BLaER1 treated with 17β-estradiol and CSF1 and Interleukin-3, amounts not matched to agents 10 nM and 100 nM (cell line): ENCODE measurements around the gene TLR10.

Source experiments
- H3K27ac ChIP-seq, 11 experiments: shearing (Covaris generic); formaldehyde crosslinking; 2 replicates each; pipeline ENCODE4 v1.8.1; 2022
- H3K27me3 ChIP-seq, 11 experiments: shearing (Covaris generic); formaldehyde crosslinking; 2 replicates each; pipeline ENCODE4 v1.8.1; 2022
- H3K36me3 ChIP-seq, 11 experiments: shearing (Covaris generic); formaldehyde crosslinking; 2 replicates each; pipeline ENCODE4 v1.8.1; 2022
- H3K4me1 ChIP-seq, 10 experiments: shearing (Covaris generic); formaldehyde crosslinking; 2 replicates each; pipeline ENCODE4 v1.8.1; 2022
- H3K4me2 ChIP-seq, 11 experiments: shearing (Covaris generic); formaldehyde crosslinking; 2 replicates each; pipeline ENCODE4 v1.8.1; 2022
- H3K4me3 ChIP-seq, 10 experiments: shearing (Covaris generic); formaldehyde crosslinking; 2 replicates each; pipeline ENCODE4 v1.8.1; 2022
- H3K9ac ChIP-seq, 11 experiments: shearing (Covaris generic); formaldehyde crosslinking; 2 replicates each; pipeline ENCODE4 v1.8.1; 2022
- H3K9me3 ChIP-seq, 11 experiments: shearing (Covaris generic); formaldehyde crosslinking; replicated peaks in 1 of 11; 2 replicates each; pipeline ENCODE4 v1.8.1; 2022
- H4K20me1 ChIP-seq, 11 experiments: shearing (Covaris generic); formaldehyde crosslinking; 2 replicates each; pipeline ENCODE4 v1.8.1; 2022
- Cebpa-rat ChIP-seq, 11 experiments: shearing (Covaris generic); IDR thresholded peaks; 2 replicates each; pipeline ENCODE4 v1.8.1; 2022

The TLR10 gene

DNA sequence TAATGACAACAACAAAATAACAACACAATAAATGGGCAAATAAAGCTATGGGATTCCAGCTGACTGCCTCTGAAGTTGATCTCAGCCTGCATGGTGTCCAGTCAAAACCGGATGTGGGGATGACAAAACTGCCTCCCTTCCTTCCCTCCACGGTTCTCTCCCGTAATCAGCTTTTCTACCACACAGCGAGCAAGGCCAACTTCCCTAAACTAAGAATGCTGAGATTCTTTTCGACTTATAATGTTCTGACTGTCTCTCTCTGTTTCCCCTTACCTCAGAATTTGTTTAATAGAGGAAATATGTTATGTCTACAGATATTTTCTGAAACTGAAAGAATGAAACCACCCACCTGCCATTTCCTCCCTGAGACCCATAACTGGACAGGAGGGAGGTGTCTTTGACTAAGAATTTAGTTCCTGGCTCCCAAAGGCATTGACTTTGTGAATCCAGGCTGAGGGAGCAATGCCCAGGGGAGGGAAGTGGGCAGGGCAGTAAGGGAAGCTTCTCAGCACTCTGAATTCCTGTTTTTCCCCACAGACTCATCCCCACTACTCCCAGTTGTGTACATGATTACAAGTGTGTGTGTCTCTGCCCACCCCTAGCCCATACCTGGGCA is 22.8 kb upstream of the TLR10 start:
- peaks cover 27 to 51% (median 31%) of the 10 kb centered on the region in 10 experiments for H3K4me1 ChIP-seq
- peaks cover 25 to 29% (median 27%) of the 10 kb centered on the region in 11 experiments for H3K36me3 ChIP-seq
- no peaks in the 10 kb centered on the region for H3K27me3 ChIP-seq
- peaks cover 25 to 39% (median 36%) of the 10 kb centered on the region in 11 experiments for H3K9me3 ChIP-seq
- peak overlapping the region; percentile 70 to 93 (median 82) for H3K9ac ChIP-seq
- peak overlapping the region; percentile 68 to 98 (median 86) for H3K4me2 ChIP-seq
- peak overlapping the region; percentile 80 to 94 (median 88) for H3K27ac ChIP-seq
- no peaks in the 10 kb centered on the region for H4K20me1 ChIP-seq
- peak overlapping the region; percentile 51 to 72 (median 64); a peak in 17 of 20 replicates for H3K4me3 ChIP-seq
- TF ChIP-seq Cebpa-rat (IDR thresholded peaks at IDR 0.05), result no peak

GRCh38 chr4:38804654-38805295 is 22.0 kb upstream of the TLR10 start, which contains the start of gene TLR1:
Gene TLR1, minus strand, starts transcription at chr4:38804791. Its CDS starts 5,960 bp downstream, at chr4:38798831.
- peak within 1 kb of the TSS; percentile 68 to 98 (median 86) for H3K4me2 ChIP-seq
- no peaks in the 10 kb centered on the region for H4K20me1 ChIP-seq
- H3K9me3 ChIP-seq, result peaks cover 33 to 47% (median 44%) of the 10 kb centered on the region in 11 experiments
- H3K27me3 ChIP-seq, result no peaks in the 10 kb centered on the region
- H3K4me3 ChIP-seq, result peak within 1 kb of the TSS; percentile 51 to 72 (median 64)
- peak within 1 kb of the TSS; percentile 80 to 94 (median 88) for H3K27ac ChIP-seq
- H3K4me1 ChIP-seq, result peaks cover 27 to 55% (median 31%) of the 10 kb centered on the region in 10 experiments
- peak within 1 kb of the TSS; percentile 70 to 93 (median 82) for H3K9ac ChIP-seq
- TF ChIP-seq Cebpa-rat (IDR thresholded peaks at IDR 0.05), result no peak
- peaks cover 34 to 38% (median 36%) of the 10 kb centered on the region in 11 experiments for H3K36me3 ChIP-seq

DNA sequence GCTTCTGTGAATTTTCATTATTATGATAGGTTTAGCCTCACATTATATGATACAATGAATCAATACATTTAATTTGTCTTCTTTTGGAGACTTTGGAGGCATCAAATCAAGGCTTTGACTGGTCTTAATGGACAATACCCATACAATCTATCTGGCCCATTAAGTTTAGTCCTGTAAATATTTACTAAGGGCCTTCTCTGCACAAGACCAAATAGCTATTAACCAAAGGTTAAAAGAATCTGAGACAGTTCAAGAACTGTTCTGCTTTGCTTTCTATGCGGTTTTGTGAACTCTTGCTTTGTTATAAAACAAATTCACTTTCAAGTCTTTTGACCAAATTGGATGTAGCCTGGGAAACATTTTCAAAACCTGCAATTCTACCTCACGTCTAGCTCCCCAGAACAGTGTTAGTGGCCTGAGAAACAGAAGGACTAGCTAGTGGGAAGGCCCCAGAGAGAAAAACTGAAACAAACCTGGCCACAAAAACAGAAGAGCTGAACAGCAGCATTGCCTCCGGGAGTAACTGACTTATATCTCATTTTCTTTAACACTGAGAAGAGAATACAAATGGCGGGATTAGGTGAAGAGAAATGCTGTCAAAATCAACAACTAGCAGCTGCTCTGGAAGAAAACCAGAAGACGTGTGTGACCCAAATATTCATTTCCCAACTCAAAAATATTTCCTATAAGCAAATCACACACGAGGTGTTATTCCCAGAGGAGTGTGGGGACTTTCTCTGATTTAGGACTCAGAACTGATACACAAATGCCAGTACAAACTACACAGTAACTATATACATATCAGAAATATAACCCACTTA is 21.3 kb upstream of the TLR10 start:
- Histone ChIP-seq H3K9ac (peak overlapping the region; percentile 70 to 93 (median 82)), H3K9me3 (peaks cover 41 to 55% (median 52%) of the 10 kb centered on the region in 11 experiments), H3K27ac (peak overlapping the region; percentile 80 to 94 (median 88)), H4K20me1 (no peaks in the 10 kb centered on the region), H3K4me3 (peak overlapping the region; percentile 51 to 72 (median 64)), H3K36me3 (peaks cover 41 to 45% (median 43%) of the 10 kb centered on the region in 11 experiments), H3K4me1 (peaks cover 27 to 55% (median 31%) of the 10 kb centered on the region in 10 experiments), H3K4me2 (peak overlapping the region; percentile 68 to 98 (median 86)), H3K27me3 (no peaks in the 10 kb centered on the region)
- no peak for TF ChIP-seq Cebpa-rat (IDR thresholded peaks at IDR 0.05)

DNA sequence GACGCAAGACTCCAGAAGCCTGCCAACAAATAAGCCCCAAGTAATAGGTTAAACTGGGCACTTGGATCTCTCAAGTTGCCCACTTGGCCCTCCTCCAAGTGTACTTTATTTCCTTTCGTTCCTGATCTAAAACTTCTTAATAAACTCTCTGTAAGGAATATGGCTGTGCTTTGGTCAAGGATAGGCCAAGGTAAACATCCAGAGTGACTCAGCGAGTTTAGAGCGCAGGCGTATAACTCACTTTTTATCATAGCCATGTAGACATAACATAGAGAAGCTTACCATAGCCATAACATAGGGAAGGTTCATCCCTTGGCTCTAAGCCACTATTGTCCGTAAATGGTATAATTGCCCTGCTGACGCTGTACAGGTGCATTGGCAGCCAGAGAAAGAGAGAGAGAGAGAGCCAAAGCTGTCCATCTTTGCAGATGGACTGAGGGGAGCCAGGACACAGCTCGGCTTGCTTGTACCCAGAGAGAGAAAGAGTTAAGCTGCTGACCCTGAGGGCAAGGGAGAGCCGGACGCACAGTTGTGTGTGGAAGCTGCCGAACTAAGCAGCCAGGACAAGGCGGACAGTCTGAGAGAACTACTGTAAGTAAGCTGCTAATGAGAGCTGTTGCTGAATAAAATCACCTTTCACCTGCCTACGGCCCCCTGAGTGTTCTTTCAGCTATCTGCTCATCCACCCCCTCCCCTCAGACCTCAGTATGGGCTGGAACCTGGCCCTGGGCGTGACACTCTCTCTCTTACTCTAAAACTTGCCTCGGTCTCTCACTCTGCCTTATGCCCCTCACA is 20.0 kb upstream of the TLR10 start:
- H3K27me3 ChIP-seq, result no peaks in the 10 kb centered on the region
- H3K4me2 ChIP-seq, result peak overlapping the region in 10 of 11 experiments; percentile 28 to 98 (median 87); a peak in 16 of 22 replicates
- peak overlapping the region in 10 of 11 experiments; percentile 34 to 94 (median 88); a peak in 16 of 22 replicates for H3K27ac ChIP-seq
- H4K20me1 ChIP-seq, result no peaks in the 10 kb centered on the region
- TF ChIP-seq Cebpa-rat (IDR thresholded peaks at IDR 0.05), result no peak
- peaks cover 54 to 58% (median 56%) of the 10 kb centered on the region in 11 experiments for H3K36me3 ChIP-seq
- H3K4me1 ChIP-seq, result peaks cover 27 to 55% (median 31%) of the 10 kb centered on the region in 10 experiments
- H3K4me3 ChIP-seq, result peak overlapping the region; percentile 33 to 72 (median 64); a peak in 19 of 20 replicates
- peaks cover 54 to 64% (median 61%) of the 10 kb centered on the region in 11 experiments for H3K9me3 ChIP-seq
- peak overlapping the region in 4 of 11 experiments; percentile 82 to 93 (median 91); a peak in 7 of 22 replicates for H3K9ac ChIP-seq

- Histone ChIP-seq H3K9me3 (peaks cover 71 to 76% (median 74%) of the 10 kb centered on the region in 11 experiments), H3K27ac (no peak overlapping the region), H3K4me2 (peak overlapping the region in 4 of 11 experiments; percentile 13 to 98 (median 94); a peak in 7 of 22 replicates), H3K4me3 (peak overlapping the region in 5 of 10 experiments; percentile 61 to 72 (median 71); a peak in 6 of 20 replicates), H3K27me3 (no peaks in the 10 kb centered on the region), H4K20me1 (no peaks in the 10 kb centered on the region), H3K36me3 (peaks cover 71 to 76% (median 73%) of the 10 kb centered on the region in 11 experiments), H3K9ac (no peak overlapping the region), H3K4me1 (peaks cover 18 to 57% (median 25%) of the 10 kb centered on the region in 10 experiments)
- no peak for TF ChIP-seq Cebpa-rat (IDR thresholded peaks at IDR 0.05)
These were observed 18.2 kb upstream of the TLR10 start for GRCh38 chr4:38800961-38801450.

DNA sequence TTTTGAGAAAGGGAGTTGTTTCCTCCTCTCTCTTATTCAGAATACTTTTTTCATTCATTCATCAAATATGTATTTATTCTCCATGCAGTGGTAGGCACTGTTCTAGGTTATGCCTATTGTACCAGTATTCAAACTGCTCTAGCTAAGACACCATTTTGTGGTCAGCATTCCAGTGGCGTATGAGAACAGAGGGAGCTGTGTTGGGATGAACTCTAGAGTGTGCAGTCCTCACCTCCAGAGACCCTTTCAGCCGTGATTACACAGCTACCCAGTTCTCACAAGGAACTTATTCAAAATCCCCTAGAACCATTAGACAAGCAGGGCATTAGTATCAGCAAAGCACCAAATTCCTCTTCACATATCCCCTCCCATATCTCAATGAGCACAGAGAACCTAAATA is 17.6 kb upstream of the TLR10 start:
- Histone ChIP-seq H4K20me1 (no peaks in the 10 kb centered on the region), H3K36me3 (peaks cover 77 to 82% (median 79%) of the 10 kb centered on the region in 11 experiments), H3K27me3 (no peaks in the 10 kb centered on the region), H3K4me3 (peak overlapping the region in 3 of 10 experiments; percentile 0 to 72 (median 71); a peak in 2 of 20 replicates), H3K27ac (no peak overlapping the region; a peak in 1 of 22 replicates), H3K4me2 (peak overlapping the region in 3 of 11 experiments; percentile 90 to 98 (median 97); a peak in 5 of 22 replicates), H3K4me1 (peaks cover 12 to 60% (median 19%) of the 10 kb centered on the region in 10 experiments), H3K9ac (no peak overlapping the region), H3K9me3 (peaks cover 77 to 83% (median 80%) of the 10 kb centered on the region in 11 experiments)
- no peak for TF ChIP-seq Cebpa-rat (IDR thresholded peaks at IDR 0.05)

DNA sequence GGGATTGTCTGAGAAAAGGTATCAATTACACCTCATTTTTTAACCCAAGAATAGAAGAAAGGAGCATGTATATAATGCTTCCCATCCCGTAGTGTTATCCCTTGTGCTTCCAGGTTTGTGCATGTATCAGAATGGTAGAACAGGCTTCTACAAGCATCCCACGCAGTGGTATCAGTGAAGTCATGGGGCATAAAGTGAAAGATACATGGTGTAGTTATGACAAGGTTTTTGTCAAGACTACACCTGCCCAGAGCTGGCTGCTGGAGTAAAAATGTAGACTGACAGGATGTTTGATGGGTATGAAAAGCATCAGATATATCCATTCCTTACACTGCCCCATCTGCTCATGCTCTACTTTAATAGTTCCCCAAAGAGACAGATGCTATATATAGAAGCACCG is 12.3 kb upstream of the TLR10 start:
- no peaks in the 10 kb centered on the region for H4K20me1 ChIP-seq
- H3K36me3 ChIP-seq, result peaks cover 50 to 73% (median 66%) of the 10 kb centered on the region in 11 experiments
- no peak for TF ChIP-seq Cebpa-rat (IDR thresholded peaks at IDR 0.05)
- H3K27me3 ChIP-seq, result no peaks in the 10 kb centered on the region
- no peak overlapping the region for H3K9ac ChIP-seq
- peaks cover 18 to 80% (median 28%) of the 10 kb centered on the region in 10 experiments for H3K4me1 ChIP-seq
- peak overlapping the region in 2 of 11 experiments; percentile 79 to 88; a peak in 5 of 22 replicates for H3K4me2 ChIP-seq
- peak overlapping the region in 1 of 11 experiments; percentile 11; a peak in 1 of 22 replicates for H3K27ac ChIP-seq
- no peak overlapping the region; a peak in 1 of 20 replicates for H3K4me3 ChIP-seq
- peaks cover 55 to 67% (median 62%) of the 10 kb centered on the region in 11 experiments for H3K9me3 ChIP-seq
